H1 (cell line): ENCODE results near the gene TRAF3IP3. TPM values are rescaled to one million over a fixed set of nuclear protein-coding genes. Genes with fewer than 3 reads are reported as not detected.

Experiments
- KDM5A ChIP-seq: fragments of 200-600 bp; IDR thresholded peaks from 2 replicates; pipeline ENCODE4 v1.7.1; 2012; ENCODE audit warnings: mild to moderate bottlenecking, low read length, inconsistent platforms, mixed read lengths
- SUZ12 ChIP-seq: fragments of 200-600 bp; sonication (generic); IDR thresholded peaks from 2 replicates; pipeline ENCODE4 v1.6.1; 2012; ENCODE audit warnings: mild to moderate bottlenecking, inconsistent platforms, low read length, moderate library complexity, mixed read lengths
- polyA plus RNA-seq, 7 experiments: library from polyadenylated mRNA; depleted of rRNA in 3 of 7; stranded (reverse) in 5 of 7; unstranded in 2 of 7; fragments of >200 nt in 5 of 7; fragments of 200-250 nt in 2 of 7; gene quantifications; 1 replicate in 5 of 7; 2 replicates in 1 of 7; 4 replicates in 1 of 7; pipeline versions ENCODE4 v1.2.1 to v1.2.3, GENCODE V29; 2011 to 2013; ENCODE audit warnings: missing spikeins in 2 of 7, mixed read lengths in 2 of 7
- total RNA-seq: library from RNA; stranded (reverse); fragmentation: NEBNext Ultra II Directional; extraction: Animal tissue kit (Norgen Biotek cat#: 25700); gene quantifications from 2 replicates; pipeline ENCODE4 v1.2.1, GENCODE V29; 2021

Gene TRAF3IP3
- total and polyA plus RNA-seq, 2 of the 8 experiments (the other 6 are each of a cell fraction or from before 2014, with no cell fraction given): not detected

GRCh38 chr1:209823143-209824041 is 67.5 kb downstream of the TRAF3IP3 start (continued):
- TF ChIP-seq SUZ12 (no peak), KDM5A (no peak)
